ENCODE results near the gene VRK3. TPM values are rescaled to one million over a fixed set of nuclear protein-coding genes. Genes with fewer than 3 reads are reported as not detected.
"Not testable (repeated sequence)": the region's sequence is repeated elsewhere in the genome, so short reads cannot be mapped to it uniquely, and the experiment has no call there.

The VRK3 gene
- polyA plus RNA-seq, 1 donor from 2014 or later: 47.3 TPM

DNA sequence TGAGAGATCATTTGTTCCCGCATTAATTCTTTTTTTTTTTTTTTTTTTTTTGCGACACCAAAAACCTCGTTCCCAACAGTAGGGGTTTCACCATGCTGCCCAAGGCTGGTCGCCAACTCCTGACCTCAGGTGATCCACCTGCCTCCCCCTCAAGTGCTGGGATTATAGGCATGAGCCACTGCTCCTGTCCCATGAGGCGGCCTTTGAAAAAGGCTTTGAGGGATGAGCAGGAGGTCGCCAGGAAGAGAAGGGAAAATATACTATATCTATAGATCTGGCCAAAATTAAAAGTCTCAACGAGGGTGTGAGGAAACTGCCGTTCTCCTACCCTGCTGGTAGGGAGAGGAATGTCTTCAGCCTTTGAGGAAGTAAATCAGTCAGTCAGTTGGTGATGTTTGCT, 26.8 kb upstream of the VRK3 start (continued):
- TF ChIP-seq, protein P1, sequence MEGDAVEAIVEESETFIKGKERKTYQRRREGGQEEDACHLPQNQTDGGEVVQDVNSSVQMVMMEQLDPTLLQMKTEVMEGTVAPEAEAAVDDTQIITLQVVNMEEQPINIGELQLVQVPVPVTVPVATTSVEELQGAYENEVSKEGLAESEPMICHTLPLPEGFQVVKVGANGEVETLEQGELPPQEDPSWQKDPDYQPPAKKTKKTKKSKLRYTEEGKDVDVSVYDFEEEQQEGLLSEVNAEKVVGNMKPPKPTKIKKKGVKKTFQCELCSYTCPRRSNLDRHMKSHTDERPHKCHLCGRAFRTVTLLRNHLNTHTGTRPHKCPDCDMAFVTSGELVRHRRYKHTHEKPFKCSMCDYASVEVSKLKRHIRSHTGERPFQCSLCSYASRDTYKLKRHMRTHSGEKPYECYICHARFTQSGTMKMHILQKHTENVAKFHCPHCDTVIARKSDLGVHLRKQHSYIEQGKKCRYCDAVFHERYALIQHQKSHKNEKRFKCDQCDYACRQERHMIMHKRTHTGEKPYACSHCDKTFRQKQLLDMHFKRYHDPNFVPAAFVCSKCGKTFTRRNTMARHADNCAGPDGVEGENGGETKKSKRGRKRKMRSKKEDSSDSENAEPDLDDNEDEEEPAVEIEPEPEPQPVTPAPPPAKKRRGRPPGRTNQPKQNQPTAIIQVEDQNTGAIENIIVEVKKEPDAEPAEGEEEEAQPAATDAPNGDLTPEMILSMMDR (IDR thresholded peaks at IDR 0.05; ENCODE audit: poor library complexity, severe bottlenecking): no peak

DNA sequence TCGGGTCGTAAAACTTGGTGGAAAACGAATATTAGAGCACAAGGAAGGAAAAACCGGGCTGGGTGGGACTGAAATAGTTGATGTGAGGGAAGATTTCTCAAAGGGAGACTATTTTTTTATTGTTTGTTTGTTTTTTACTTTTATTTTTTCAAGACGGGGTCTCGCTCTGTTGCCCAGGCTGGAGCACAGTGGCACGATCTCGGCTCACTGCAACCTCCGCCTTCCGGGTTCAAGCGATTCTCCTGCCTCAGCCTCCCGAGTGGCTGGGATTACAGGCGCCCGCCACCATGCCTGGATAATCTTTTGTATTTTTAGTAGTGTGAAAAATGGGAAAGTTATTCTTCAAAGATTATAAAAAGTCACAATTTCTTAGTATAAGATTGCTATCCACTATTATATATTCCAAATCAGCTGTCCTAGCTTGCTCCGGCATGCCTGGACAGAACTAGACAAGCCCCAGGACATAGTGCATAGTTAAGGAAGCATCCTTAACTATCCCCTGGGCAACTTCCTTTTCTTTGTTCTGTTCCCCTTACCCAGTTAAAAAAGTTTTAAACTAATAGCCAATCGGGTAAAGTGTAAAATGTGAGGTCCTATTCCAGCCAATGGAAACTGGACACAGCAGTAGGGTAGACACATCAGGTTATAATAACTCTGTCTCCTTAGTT, 26.2 kb upstream of the VRK3 start:
- peak overlapping the region; percentile 33 for H3K27ac ChIP-seq (ENCODE audit: low read length)
- H2AFZ ChIP-seq (ENCODE audit: low read depth, low read length); H3K9me3 ChIP-seq (ENCODE audit: low read length); H3K4me2 ChIP-seq (ENCODE audit: low read length); H3K9me2 ChIP-seq (ENCODE audit: insufficient read depth, low read length); H3F3A ChIP-seq (ENCODE audit: insufficient read depth, low read length, poor library complexity, severe bottlenecking); H4K20me1 ChIP-seq (ENCODE audit: insufficient read depth); H3K27me3 ChIP-seq (ENCODE audit: insufficient read depth, low read depth, low read length); H3K79me2 ChIP-seq (replicated peaks; ENCODE audit: insufficient read depth, low read length): not testable (repeated sequence)
- H3K9ac ChIP-seq (ENCODE audit: low read length): peak overlapping the region; percentile 57
- peaks cover 13% of the 10 kb centered on the region for H3K36me3 ChIP-seq (ENCODE audit: insufficient read depth, low read length)
- peak overlapping the region; percentile 73 for H3K4me3 ChIP-seq (ENCODE audit: low read length)

GRCh38 chr19:50050406-50051227, 25.4 kb upstream of the VRK3 start:
- H2AFZ ChIP-seq (ENCODE audit: low read depth, low read length): no peak overlapping the region

More at GRCh38 chr19:50050406-50051227, 25.4 kb upstream of the VRK3 start:
- Histone ChIP-seq H3K4me3 (ENCODE audit: low read length) (peak overlapping the region; percentile 73), H3F3A (ENCODE audit: insufficient read depth, low read length, poor library complexity, severe bottlenecking) (no peaks in the 10 kb centered on the region), H3K9ac (ENCODE audit: low read length) (peak overlapping the region; percentile 57), H3K79me2 (replicated peaks; ENCODE audit: insufficient read depth, low read length) (no peaks in the 10 kb centered on the region), H3K27me3 (ENCODE audit: insufficient read depth, low read depth, low read length) (no peaks in the 10 kb centered on the region), H3K9me3 (ENCODE audit: low read length) (peaks cover 16% of the 10 kb centered on the region), H3K4me2 (ENCODE audit: low read length) (no peak overlapping the region), H4K20me1 (ENCODE audit: insufficient read depth) (no peaks in the 10 kb centered on the region), H3K9me2 (ENCODE audit: insufficient read depth, low read length) (no peaks in the 10 kb centered on the region), H3K27ac (ENCODE audit: low read length) (peak overlapping the region; percentile 33), H3K36me3 (ENCODE audit: insufficient read depth, low read length) (peaks cover 16% of the 10 kb centered on the region)
- TF ChIP-seq, protein P1 (IDR thresholded peaks at IDR 0.05; ENCODE audit: poor library complexity, severe bottlenecking): no peak
- TF ChIP-seq, protein P2, sequence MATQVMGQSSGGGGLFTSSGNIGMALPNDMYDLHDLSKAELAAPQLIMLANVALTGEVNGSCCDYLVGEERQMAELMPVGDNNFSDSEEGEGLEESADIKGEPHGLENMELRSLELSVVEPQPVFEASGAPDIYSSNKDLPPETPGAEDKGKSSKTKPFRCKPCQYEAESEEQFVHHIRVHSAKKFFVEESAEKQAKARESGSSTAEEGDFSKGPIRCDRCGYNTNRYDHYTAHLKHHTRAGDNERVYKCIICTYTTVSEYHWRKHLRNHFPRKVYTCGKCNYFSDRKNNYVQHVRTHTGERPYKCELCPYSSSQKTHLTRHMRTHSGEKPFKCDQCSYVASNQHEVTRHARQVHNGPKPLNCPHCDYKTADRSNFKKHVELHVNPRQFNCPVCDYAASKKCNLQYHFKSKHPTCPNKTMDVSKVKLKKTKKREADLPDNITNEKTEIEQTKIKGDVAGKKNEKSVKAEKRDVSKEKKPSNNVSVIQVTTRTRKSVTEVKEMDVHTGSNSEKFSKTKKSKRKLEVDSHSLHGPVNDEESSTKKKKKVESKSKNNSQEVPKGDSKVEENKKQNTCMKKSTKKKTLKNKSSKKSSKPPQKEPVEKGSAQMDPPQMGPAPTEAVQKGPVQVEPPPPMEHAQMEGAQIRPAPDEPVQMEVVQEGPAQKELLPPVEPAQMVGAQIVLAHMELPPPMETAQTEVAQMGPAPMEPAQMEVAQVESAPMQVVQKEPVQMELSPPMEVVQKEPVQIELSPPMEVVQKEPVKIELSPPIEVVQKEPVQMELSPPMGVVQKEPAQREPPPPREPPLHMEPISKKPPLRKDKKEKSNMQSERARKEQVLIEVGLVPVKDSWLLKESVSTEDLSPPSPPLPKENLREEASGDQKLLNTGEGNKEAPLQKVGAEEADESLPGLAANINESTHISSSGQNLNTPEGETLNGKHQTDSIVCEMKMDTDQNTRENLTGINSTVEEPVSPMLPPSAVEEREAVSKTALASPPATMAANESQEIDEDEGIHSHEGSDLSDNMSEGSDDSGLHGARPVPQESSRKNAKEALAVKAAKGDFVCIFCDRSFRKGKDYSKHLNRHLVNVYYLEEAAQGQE (IDR thresholded peaks at IDR 0.05; ENCODE audit: borderline replicate concordance): no peak
- TF ChIP-seq TAF1 (IDR thresholded peaks at IDR 0.05; ENCODE audit: low read depth) (no peak), MXI1 (conservative IDR thresholded peaks at IDR 0.05; ENCODE audit: poor library complexity, severe bottlenecking) (peak; percentile 50), EP300 (conservative IDR thresholded peaks at IDR 0.05; ENCODE audit: poor library complexity, severe bottlenecking) (peak; percentile 23), POLR2AphosphoS5 (IDR thresholded peaks at IDR 0.05) (peak; percentile 39), EZH2 (IDR thresholded peaks at IDR 0.05; ENCODE audit: borderline replicate concordance, insufficient read depth, low read length, poor library complexity, severe bottlenecking) (no peak)

All from neural cell (in vitro differentiated cells).